Caco-2 (cell line): ENCODE measurements around the gene GPM6B. TPM values are rescaled to one million over a fixed set of nuclear protein-coding genes. Genes with fewer than 3 reads are reported as not detected.

Experiments used
- BruUV-seq: library from RNA; stranded (reverse); fragments of 400-500 nt; replicated peaks from 2 replicates; lab custom pipeline; 2021; lab: Mats Ljungman, UMichigan
- CTCF ChIA-PET: fragments of 300-600 bp; sonication (Branson Sonifier 250); formaldehyde crosslinking; loops from one replicate; lab custom pipeline; 2022; ENCODE audit warnings: antibody characterized with exemption; lab: Charles Lee
- POLR2A ChIA-PET: fragments of 300-600 bp; sonication (Branson Sonifier 250); formaldehyde crosslinking; loops from one replicate; lab custom pipeline; 2022; ENCODE audit warnings: antibody characterized with exemption; lab: Charles Lee
- DNase-seq, 2 experiments: peaks; one replicate each; pipeline versions ENCODE4 v3.0.0 to v3.0.0-alpha.2; 2020 to 2022
- H3K27me3 ChIP-seq: replicated peaks from 2 replicates; pipeline ENCODE4 v1.6.0; 2011; ENCODE audit warnings: low read length; ENCODE audit not compliant: control insufficient read depth, insufficient read depth
- H3K36me3 ChIP-seq: 2 replicates; pipeline ENCODE4 v1.5.1; 2011; ENCODE audit warnings: low read length; ENCODE audit not compliant: control insufficient read depth, insufficient read depth
- H3K4me1 ChIP-seq: fragments of 250-450 bp; sonication (Bioruptor Pico); 2 replicates; pipeline ENCODE4 v1.5.1; 2020; ENCODE audit warnings: mild to moderate bottlenecking
- H3K4me3 ChIP-seq: 2 replicates; pipeline ENCODE4 v1.5.1; 2011; ENCODE audit warnings: low read depth, mild to moderate bottlenecking, control low read depth, low read length
- H3K9me3 ChIP-seq: fragments of 250-450 bp; sonication (Bioruptor Pico); 2 replicates; pipeline ENCODE4 v1.5.1; 2020; ENCODE audit warnings: mild to moderate bottlenecking, moderate library complexity
- H3K27ac Mint-ChIP-seq: one replicate; pipeline ENCODE4 v1.8.0; 2022; ENCODE audit warnings: mixed read lengths; ENCODE audit not compliant: unreplicated experiment
- H3K27me3 Mint-ChIP-seq: one replicate; pipeline ENCODE4 v1.8.0; 2022; ENCODE audit warnings: mixed read lengths; ENCODE audit not compliant: insufficient read depth, unreplicated experiment
- H3K36me3 Mint-ChIP-seq: one replicate; pipeline ENCODE4 v1.8.0; 2022; ENCODE audit warnings: mild to moderate bottlenecking, mixed read lengths; ENCODE audit not compliant: insufficient read depth, unreplicated experiment
- H3K4me1 Mint-ChIP-seq: one replicate; pipeline ENCODE4 v1.8.0; 2022; ENCODE audit warnings: low read depth, mixed read lengths; ENCODE audit not compliant: unreplicated experiment
- H3K4me3 Mint-ChIP-seq: one replicate; pipeline ENCODE4 v1.8.0; 2022; ENCODE audit warnings: mild to moderate bottlenecking, moderate library complexity, mixed read lengths; ENCODE audit not compliant: unreplicated experiment
- H3K9me3 Mint-ChIP-seq: one replicate; pipeline ENCODE4 v1.8.0; 2022; ENCODE audit warnings: mixed read lengths; ENCODE audit not compliant: unreplicated experiment
- intact Hi-C: fragments of 100-400 bp; cut with micrococcal nuclease; formaldehyde crosslinking; loops from one replicate; pipeline ENCODE4 v1.10.0; 2022; ENCODE audit not compliant: unreplicated experiment
- total RNA-seq: library from RNA; stranded (reverse); gene quantifications from 2 replicates; pipeline ENCODE4 v1.2.3, GENCODE V29; 2022
- TF ChIP-seq, protein P1 (sequence below), 2 experiments: fragments of 200-600 bp in 1 of 2; IDR thresholded peaks; 1 replicate in 1 of 2; 2 replicates in 1 of 2; pipeline versions ENCODE4 v1.5.1 to v1.8.0; 2011 to 2022; ENCODE audit warnings: antibody characterized with exemption in 1 of 2, control low read depth in 1 of 2, inconsistent platforms in 1 of 2, low read depth in 1 of 2, low read length in 1 of 2, mild to moderate bottlenecking in 1 of 2, moderate library complexity in 1 of 2; ENCODE audit not compliant: insufficient read depth in 1 of 2, severe bottlenecking in 1 of 2, unreplicated experiment in 1 of 2

GPM6B gene
- total RNA-seq, 1 experiment from 2014 or later = 0.09 TPM

DNA sequence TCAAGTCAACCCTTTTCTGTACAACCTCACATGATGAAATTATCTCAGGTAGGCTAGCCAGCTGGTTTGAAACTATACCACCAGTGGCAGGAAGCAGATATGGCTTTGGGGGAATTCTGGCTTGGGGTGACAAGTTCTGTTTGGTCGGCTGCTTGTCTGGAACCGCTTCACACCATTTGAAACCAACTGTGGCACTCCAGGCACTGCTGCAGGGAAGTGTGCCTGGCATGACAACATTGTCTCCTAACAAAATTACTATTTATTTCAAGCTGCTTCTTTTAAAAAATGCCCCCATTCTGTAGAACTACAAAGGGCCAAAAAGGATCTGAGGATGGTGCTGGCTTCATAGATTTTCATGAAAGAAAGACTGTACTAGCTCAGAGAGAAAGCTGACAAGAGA, 37.1 kb upstream of the GPM6B start:
- Mint-ChIP-seq H3K9me3 (no peaks in the 10 kb centered on the region), H3K27me3 (peaks cover 6% of the 10 kb centered on the region), H3K4me1 (no peaks in the 10 kb centered on the region), H3K4me3 (no peak overlapping the region), H3K27ac (no peak overlapping the region), H3K36me3 (no peaks in the 10 kb centered on the region)
- CTCF ChIA-PET = no interaction called here
- no peak for DNase-seq
- intact Hi-C loops = no loop called here
- no peaks in the 10 kb centered on the region for H3K4me1 ChIP-seq
- H3K9me3 ChIP-seq = no peaks in the 10 kb centered on the region
- no TSS peak for BruUV-seq
- H3K4me3 ChIP-seq = no peak overlapping the region
- H3K36me3 ChIP-seq = no peaks in the 10 kb centered on the region
- H3K27me3 ChIP-seq = no peaks in the 10 kb centered on the region
- POLR2A ChIA-PET = no interaction called here
- TF ChIP-seq, protein P1, sequence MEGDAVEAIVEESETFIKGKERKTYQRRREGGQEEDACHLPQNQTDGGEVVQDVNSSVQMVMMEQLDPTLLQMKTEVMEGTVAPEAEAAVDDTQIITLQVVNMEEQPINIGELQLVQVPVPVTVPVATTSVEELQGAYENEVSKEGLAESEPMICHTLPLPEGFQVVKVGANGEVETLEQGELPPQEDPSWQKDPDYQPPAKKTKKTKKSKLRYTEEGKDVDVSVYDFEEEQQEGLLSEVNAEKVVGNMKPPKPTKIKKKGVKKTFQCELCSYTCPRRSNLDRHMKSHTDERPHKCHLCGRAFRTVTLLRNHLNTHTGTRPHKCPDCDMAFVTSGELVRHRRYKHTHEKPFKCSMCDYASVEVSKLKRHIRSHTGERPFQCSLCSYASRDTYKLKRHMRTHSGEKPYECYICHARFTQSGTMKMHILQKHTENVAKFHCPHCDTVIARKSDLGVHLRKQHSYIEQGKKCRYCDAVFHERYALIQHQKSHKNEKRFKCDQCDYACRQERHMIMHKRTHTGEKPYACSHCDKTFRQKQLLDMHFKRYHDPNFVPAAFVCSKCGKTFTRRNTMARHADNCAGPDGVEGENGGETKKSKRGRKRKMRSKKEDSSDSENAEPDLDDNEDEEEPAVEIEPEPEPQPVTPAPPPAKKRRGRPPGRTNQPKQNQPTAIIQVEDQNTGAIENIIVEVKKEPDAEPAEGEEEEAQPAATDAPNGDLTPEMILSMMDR (IDR thresholded peaks at IDR 0.05; ENCODE audit: insufficient read depth in 1 of 2, low read depth in 1 of 2, low read length in 1 of 2, severe bottlenecking in 1 of 2, unreplicated experiment in 1 of 2) = no peak

DNA sequence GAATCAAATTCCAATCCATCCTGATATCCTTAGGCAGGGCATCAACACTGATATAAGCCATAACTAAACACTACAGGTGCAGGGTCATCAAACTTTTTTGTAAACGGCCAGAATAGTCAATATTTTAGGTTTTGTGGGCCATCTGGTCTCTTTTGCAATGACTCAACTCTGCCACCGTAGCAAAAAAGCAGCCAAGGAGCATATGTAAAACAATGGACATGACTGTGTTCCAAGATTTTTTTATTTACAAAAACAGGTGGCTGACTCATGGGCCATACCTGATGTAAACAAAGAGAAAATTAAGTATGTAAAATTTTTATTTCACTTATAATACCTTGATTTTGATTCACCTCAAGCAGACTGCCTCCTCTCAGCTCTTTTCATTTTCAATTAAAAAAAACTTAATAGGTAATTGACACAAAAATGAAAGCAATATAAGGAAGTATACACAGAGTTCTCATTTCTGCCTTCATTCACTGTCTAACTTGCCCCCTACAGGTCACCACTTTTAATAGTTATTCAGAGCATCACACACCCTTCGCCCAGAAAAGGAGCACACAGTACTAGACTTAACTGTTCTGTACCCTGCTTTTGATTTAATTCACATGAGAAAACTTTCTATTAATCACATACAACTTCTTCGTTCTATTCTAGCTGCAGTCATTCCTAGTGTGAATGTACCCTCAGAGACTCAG, 35.3 kb upstream of the GPM6B start:
- no peaks in the 10 kb centered on the region for H3K9me3 Mint-ChIP-seq
- Histone ChIP-seq H3K4me3 (no peak overlapping the region), H3K27me3 (no peaks in the 10 kb centered on the region), H3K4me1 (no peaks in the 10 kb centered on the region), H3K36me3 (no peaks in the 10 kb centered on the region), H3K9me3 (no peaks in the 10 kb centered on the region)
- intact Hi-C loops = no loop called here
- no peak overlapping the region for H3K4me3 Mint-ChIP-seq
- CTCF ChIA-PET = no interaction called here
- no peak for DNase-seq
- BruUV-seq = no TSS peak
- no peaks in the 10 kb centered on the region for H3K4me1 Mint-ChIP-seq
- no peaks in the 10 kb centered on the region for H3K36me3 Mint-ChIP-seq
- peaks cover 3% of the 10 kb centered on the region for H3K27me3 Mint-ChIP-seq
- TF ChIP-seq, protein P1 (IDR thresholded peaks at IDR 0.05; ENCODE audit: insufficient read depth in 1 of 2, low read depth in 1 of 2, low read length in 1 of 2, severe bottlenecking in 1 of 2, unreplicated experiment in 1 of 2) = no peak
- POLR2A ChIA-PET = no interaction called here
- H3K27ac Mint-ChIP-seq = no peak overlapping the region

DNA sequence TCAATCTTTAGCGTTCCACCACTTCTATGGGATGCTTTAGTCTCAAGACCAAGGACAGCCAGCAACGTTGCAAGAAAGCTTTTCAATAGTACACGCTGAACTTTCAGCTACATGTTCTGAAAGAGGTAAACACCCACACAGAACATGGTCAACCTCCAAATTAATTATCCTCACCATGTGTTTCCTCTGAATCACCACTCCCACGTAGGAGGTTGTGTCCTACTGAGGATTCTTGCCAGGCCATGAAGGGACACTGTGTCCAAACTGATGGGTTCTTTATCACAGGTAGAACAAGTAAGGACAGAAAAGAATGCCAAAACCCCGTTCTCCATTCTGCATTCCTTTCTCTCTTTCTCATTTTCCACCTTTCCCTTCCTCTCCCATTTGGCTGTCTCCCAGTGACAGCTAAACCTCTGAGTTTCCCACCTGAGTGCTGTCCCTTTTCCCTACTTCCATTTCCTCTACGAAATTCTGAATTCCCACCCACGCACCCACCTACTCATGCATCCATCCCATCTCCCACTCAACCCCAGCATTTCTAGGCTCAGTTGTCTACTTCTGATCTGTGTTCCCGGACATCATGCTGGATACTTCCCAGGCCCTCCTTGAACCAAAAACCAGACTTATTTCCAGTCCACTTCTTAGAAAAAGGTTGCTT, 29.0 kb upstream of the GPM6B start:
- intact Hi-C loops = no loop called here
- H3K27ac Mint-ChIP-seq = no peak overlapping the region
- BruUV-seq = no TSS peak

More for the DNA sequence above, 29.0 kb upstream of the GPM6B start:
- H3K9me3 ChIP-seq = no peaks in the 10 kb centered on the region
- ChIA-PET CTCF (no interaction called here), POLR2A (no interaction called here)
- Mint-ChIP-seq H3K4me1 (no peaks in the 10 kb centered on the region), H3K36me3 (no peaks in the 10 kb centered on the region), H3K27me3 (peaks cover 3% of the 10 kb centered on the region), H3K4me3 (no peak overlapping the region), H3K9me3 (no peaks in the 10 kb centered on the region)
- H3K4me1 ChIP-seq = no peaks in the 10 kb centered on the region
- no peak for DNase-seq
- no peaks in the 10 kb centered on the region for H3K36me3 ChIP-seq
- TF ChIP-seq, protein P1 (IDR thresholded peaks at IDR 0.05; ENCODE audit: insufficient read depth in 1 of 2, low read depth in 1 of 2, low read length in 1 of 2, severe bottlenecking in 1 of 2, unreplicated experiment in 1 of 2) = no peak
- H3K27me3 ChIP-seq = no peaks in the 10 kb centered on the region
- no peak overlapping the region for H3K4me3 ChIP-seq
